ENCODE results near the gene WWC1.

Gene WWC1

GRCh38 chr5:168513861-168514428 lies 222.5 kb downstream of the WWC1 start:
- no peak for DNase-seq
- TF ChIP-seq CTCF (IDR thresholded peaks at IDR 0.05; ENCODE audit: low read depth, low read length, missing control alignments), result no peak
- Histone ChIP-seq H3K27me3 (replicated peaks) (no peaks in the 10 kb centered on the region), H3K36me3 (replicated peaks) (peaks cover 71% of the 10 kb centered on the region), H3K4me3 (ENCODE audit: low read depth, low read length) (no peak overlapping the region), H3K27ac (no peak overlapping the region)
- in situ Hi-C loops (cut with HindIII; ENCODE audit: low pct_ligation_motif_present, low sequenced_read_pairs), result no loop called here

Measured in brain microvascular endothelial cell (primary cell).